CD4-positive, alpha-beta T cell (primary cell): ENCODE data around the gene TMEM208. TPM values are rescaled to one million over a fixed set of nuclear protein-coding genes. Genes with fewer than 3 reads are reported as not detected.

ENCODE experiments used
- ATAC-seq: fragments of 200-7000 bp; cut with Tn5 transposase; one replicate; pipeline ENCODE4 v1.10.0; 2022; ENCODE audit warnings: mild to moderate bottlenecking; ENCODE audit not compliant: poor library complexity
- CTCF ChIA-PET: fragments of 350-600 bp; sonication (Branson Sonifier 250); formaldehyde crosslinking; loops from one replicate; lab custom pipeline; 2021; ENCODE audit warnings: antibody characterized with exemption, inconsistent platforms; lab: Charles Lee
- POLR2A ChIA-PET: fragments of 350-600 bp; sonication (Branson Sonifier 250); formaldehyde crosslinking; loops from one replicate; lab custom pipeline; 2021; ENCODE audit warnings: antibody characterized with exemption, inconsistent platforms; lab: Charles Lee
- DNase-seq, 14 experiments: peaks; one replicate each; pipeline ENCODE4 v3.0.0-alpha.2; 2013 to 2020; ENCODE audit warnings: mixed read lengths in 2 of 14
- H3K27ac ChIP-seq, 2 donors: one replicate each; pipeline versions ENCODE4 v1.5.1 to v1.7.0; 2013; ENCODE audit warnings: low read length in 2 of 2, low read depth in 1 of 2, mild to moderate bottlenecking in 1 of 2
- H3K27me3 ChIP-seq, 2 experiments: 1 replicate in 1 of 2; 2 replicates in 1 of 2; pipeline versions ENCODE4 v1.6.1 to v1.7.0; 2013; ENCODE audit warnings: low read length in 2 of 2, control low read depth in 1 of 2, mild to moderate bottlenecking in 1 of 2, moderate library complexity in 1 of 2; ENCODE audit not compliant: insufficient read depth in 2 of 2, control insufficient read depth in 1 of 2
- H3K36me3 ChIP-seq: one replicate; pipeline ENCODE4 v1.6.1; 2013; ENCODE audit warnings: low read length, control low read depth; ENCODE audit not compliant: insufficient read depth
- H3K4me1 ChIP-seq: one replicate; pipeline ENCODE4 v1.6.1; 2013; ENCODE audit warnings: low read length, control low read depth; ENCODE audit not compliant: insufficient read depth
- H3K4me3 ChIP-seq: one replicate; pipeline ENCODE4 v1.5.1; 2013; ENCODE audit warnings: mild to moderate bottlenecking, low read length, moderate library complexity
- H3K9me3 ChIP-seq, 2 experiments: 1 replicate in 1 of 2; 2 replicates in 1 of 2; pipeline versions ENCODE4 v1.6.1 to v1.7.0; 2013; ENCODE audit warnings: low read length in 2 of 2, mild to moderate bottlenecking in 2 of 2, control low read depth in 1 of 2, moderate library complexity in 1 of 2; ENCODE audit not compliant: control insufficient read depth in 1 of 2, insufficient read depth in 1 of 2
- H3K27ac Mint-ChIP-seq: one replicate; pipeline ENCODE4 v1.8.0; 2020; ENCODE audit warnings: mixed read lengths
- H3K27me3 Mint-ChIP-seq: one replicate; pipeline ENCODE4 v1.8.0; 2021; ENCODE audit warnings: mixed read lengths
- H3K36me3 Mint-ChIP-seq: one replicate; pipeline ENCODE4 v1.8.0; 2021; ENCODE audit warnings: low read depth, mixed read lengths
- H3K4me1 Mint-ChIP-seq: one replicate; pipeline ENCODE4 v1.8.0; 2021; ENCODE audit warnings: low read depth, mixed read lengths
- H3K4me3 Mint-ChIP-seq: one replicate; pipeline ENCODE4 v1.8.0; 2020; ENCODE audit warnings: mild to moderate bottlenecking, mixed read lengths
- H3K9me3 Mint-ChIP-seq: one replicate; pipeline ENCODE4 v1.8.0; 2020; ENCODE audit warnings: mixed read lengths
- intact Hi-C, 2 experiments: fragments of 100-400 bp; cut with DNase I in 1 of 2; cut with micrococcal nuclease in 1 of 2; formaldehyde crosslinking; loops; one replicate each; pipeline versions ENCODE4 v1.15.1 to v1.9.0; 2023 to 2025; cut with DNase I, micrococcal nuclease
- total RNA-seq, 174 experiments: library from RNA in 2 of 174; stranded (reverse) in 2 of 174; gene quantifications; one replicate each; pipeline ENCODE4 v1.2.3 and lab custom pipeline; 2021 to 2026
- TF ChIP-seq, protein P1 (sequence below): fragments of 200-600 bp; IDR thresholded peaks from one replicate; pipeline ENCODE4 v1.8.0; 2022; ENCODE audit warnings: antibody characterized with exemption, mild to moderate bottlenecking

The TMEM208 gene
- total RNA-seq, 2 experiments from 2014 or later, result 35.8 to 37.6 TPM

DNA sequence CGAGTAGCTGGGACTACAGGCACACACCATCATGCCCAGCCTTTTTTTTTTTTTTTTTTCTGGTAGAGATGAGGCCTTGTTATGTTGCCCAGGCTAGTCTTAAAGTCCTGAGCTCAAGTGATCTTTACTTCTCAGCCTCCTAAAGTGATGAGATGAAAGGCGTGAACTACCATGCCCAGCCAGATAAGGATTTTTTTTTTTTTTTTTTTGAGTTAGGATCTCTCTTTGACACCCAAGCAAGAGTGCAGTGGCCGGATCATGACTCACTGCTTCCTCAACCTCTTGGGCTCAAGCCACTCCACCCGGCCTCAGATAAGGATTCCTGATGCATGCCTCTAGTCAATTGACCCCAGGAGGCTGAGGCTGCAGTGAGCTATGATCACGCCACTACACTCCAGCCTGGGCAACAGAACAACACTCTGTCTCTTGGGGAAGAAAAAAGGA lies 41.2 kb downstream of the TMEM208 start:
- no peak overlapping the region for H3K4me3 Mint-ChIP-seq
- POLR2A ChIA-PET, result no interaction called here
- no peaks in the 10 kb centered on the region for H3K36me3 Mint-ChIP-seq
- Histone ChIP-seq H3K9me3 (no peaks in the 10 kb centered on the region), H3K27me3 (peaks cover 0 to 1% of the 10 kb centered on the region in 2 experiments), H3K4me1 (no peaks in the 10 kb centered on the region), H3K36me3 (no peaks in the 10 kb centered on the region), H3K4me3 (no peak overlapping the region), H3K27ac (no peak overlapping the region)
- intact Hi-C loops, result loop anchor here in 1 of 2 experiments (10.0 kb wide), 2 partner anchors 127 to 197 kb away; partner anchors contain the start of gene TPPP3
- CTCF ChIA-PET, result no interaction called here
- no peak overlapping the region for H3K27ac Mint-ChIP-seq
- H3K4me1 Mint-ChIP-seq, result no peaks in the 10 kb centered on the region
- DNase-seq (no peak), ATAC-seq (no peak)
- TF ChIP-seq, protein P1, sequence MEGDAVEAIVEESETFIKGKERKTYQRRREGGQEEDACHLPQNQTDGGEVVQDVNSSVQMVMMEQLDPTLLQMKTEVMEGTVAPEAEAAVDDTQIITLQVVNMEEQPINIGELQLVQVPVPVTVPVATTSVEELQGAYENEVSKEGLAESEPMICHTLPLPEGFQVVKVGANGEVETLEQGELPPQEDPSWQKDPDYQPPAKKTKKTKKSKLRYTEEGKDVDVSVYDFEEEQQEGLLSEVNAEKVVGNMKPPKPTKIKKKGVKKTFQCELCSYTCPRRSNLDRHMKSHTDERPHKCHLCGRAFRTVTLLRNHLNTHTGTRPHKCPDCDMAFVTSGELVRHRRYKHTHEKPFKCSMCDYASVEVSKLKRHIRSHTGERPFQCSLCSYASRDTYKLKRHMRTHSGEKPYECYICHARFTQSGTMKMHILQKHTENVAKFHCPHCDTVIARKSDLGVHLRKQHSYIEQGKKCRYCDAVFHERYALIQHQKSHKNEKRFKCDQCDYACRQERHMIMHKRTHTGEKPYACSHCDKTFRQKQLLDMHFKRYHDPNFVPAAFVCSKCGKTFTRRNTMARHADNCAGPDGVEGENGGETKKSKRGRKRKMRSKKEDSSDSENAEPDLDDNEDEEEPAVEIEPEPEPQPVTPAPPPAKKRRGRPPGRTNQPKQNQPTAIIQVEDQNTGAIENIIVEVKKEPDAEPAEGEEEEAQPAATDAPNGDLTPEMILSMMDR, result no peak
- H3K9me3 Mint-ChIP-seq, result no peaks in the 10 kb centered on the region
- no peaks in the 10 kb centered on the region for H3K27me3 Mint-ChIP-seq

DNA sequence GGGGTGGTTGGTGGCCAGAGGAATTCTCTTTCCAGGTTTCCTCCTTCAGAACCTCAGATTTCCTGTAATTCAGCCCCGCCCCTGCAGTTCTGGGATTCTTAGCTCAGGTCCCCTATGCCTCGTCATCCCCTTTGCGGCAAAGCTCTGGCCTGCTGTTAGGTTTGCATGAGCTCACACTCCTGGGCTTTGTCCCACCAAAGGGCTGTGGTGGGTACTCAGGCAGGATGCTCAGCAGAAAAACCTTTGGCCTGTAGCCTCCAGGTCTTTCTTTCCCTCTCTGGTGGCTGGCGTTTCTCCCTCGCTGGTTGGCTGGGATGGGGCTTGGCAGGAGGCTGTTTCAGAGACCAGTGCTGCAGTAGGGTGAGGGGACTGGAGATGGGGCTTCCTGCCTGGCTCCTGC lies 42.8 kb downstream of the TMEM208 start:
- TF ChIP-seq, protein P1, result no peak
- CTCF ChIA-PET, result no interaction called here

DNA sequence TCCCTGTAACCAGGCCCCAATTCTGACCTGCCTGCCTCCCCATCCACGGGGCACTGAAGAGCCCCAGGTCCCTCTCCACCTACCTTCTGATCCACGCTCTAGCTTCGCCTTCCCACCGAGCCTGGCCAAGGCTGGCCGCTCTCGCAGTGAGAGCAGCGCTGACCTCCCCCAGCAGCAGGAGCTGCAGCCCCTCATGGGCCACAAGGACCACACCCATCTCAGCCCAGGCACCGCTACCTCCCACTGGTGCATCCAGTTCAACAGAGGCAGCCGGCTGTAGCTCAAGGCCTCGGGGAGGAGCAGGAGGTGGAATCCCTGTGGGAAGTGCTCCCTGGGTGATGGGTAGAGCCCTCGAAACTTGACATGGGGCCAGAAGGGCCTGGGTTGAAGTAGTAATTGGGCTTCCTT lies 44.0 kb downstream of the TMEM208 start:
- Mint-ChIP-seq H3K4me1 (no peaks in the 10 kb centered on the region), H3K4me3 (no peak overlapping the region), H3K27me3 (no peaks in the 10 kb centered on the region), H3K9me3 (no peaks in the 10 kb centered on the region), H3K36me3 (peaks cover 2% of the 10 kb centered on the region), H3K27ac (no peak overlapping the region)
- no peaks in the 10 kb centered on the region for H3K4me1 ChIP-seq
- TF ChIP-seq, protein P1, result no peak
- H3K36me3 ChIP-seq, result no peaks in the 10 kb centered on the region
- ChIA-PET POLR2A (no interaction called here), CTCF (no interaction called here)
- DNase-seq, result no peak
- intact Hi-C loops, result no loop called here
- H3K27ac ChIP-seq, result no peak overlapping the region
- H3K9me3 ChIP-seq, result no peaks in the 10 kb centered on the region
- no peaks in the 10 kb centered on the region for H3K27me3 ChIP-seq
- no peak overlapping the region for H3K4me3 ChIP-seq
- no peak for ATAC-seq

More for the DNA sequence above, 42.8 kb downstream of the TMEM208 start:
- H3K36me3 Mint-ChIP-seq, result no peaks in the 10 kb centered on the region
- intact Hi-C loops, result loop anchor here in 1 of 2 experiments (10.0 kb wide), 2 partner anchors 125 to 195 kb away; partner anchors contain the start of gene TPPP3
- no peak overlapping the region for H3K4me3 Mint-ChIP-seq
- H3K9me3 ChIP-seq, result no peaks in the 10 kb centered on the region
- H3K4me1 ChIP-seq, result no peaks in the 10 kb centered on the region
- H3K4me1 Mint-ChIP-seq, result no peaks in the 10 kb centered on the region
- H3K27ac Mint-ChIP-seq, result no peak overlapping the region
- H3K27ac ChIP-seq, result no peak overlapping the region
- H3K27me3 Mint-ChIP-seq, result no peaks in the 10 kb centered on the region
- no peak overlapping the region for H3K4me3 ChIP-seq
- POLR2A ChIA-PET, result no interaction called here
- ATAC-seq (no peak), DNase-seq (no peak)
- no peaks in the 10 kb centered on the region for H3K36me3 ChIP-seq
- no peaks in the 10 kb centered on the region for H3K27me3 ChIP-seq
- no peaks in the 10 kb centered on the region for H3K9me3 Mint-ChIP-seq
